Frontal cortex (tissue), 4 donors: Measurements from ENCODE around the gene KLHL12. TPM values are rescaled to one million over a fixed set of nuclear protein-coding genes. Genes with fewer than 3 reads are reported as not detected.
A peak's percentile ranks its signal among the peaks of the same experiment; 100 is the strongest.

Experiments used
- DNase-seq, 2 donors: peaks; one replicate each; pipeline ENCODE4 v3.0.0; 2012; ENCODE audit warnings: low spot score in 2 of 2
- FAIRE-seq: peaks from 2 replicates; lab custom pipeline; 2012; peaks lifted over from hg19 to GRCh38; lab: Jason Lieb, UNC
- total RNA-seq: library from RNA; depleted of rRNA; stranded (reverse); fragments of >200 nt; gene quantifications from one replicate; pipeline ENCODE4 v1.2.3, GENCODE V29; 2014
- donor health status: control.
- donor health status: control.
- donor health status: control.

The KLHL12 gene
- 43.6 TPM for total RNA-seq

DNA sequence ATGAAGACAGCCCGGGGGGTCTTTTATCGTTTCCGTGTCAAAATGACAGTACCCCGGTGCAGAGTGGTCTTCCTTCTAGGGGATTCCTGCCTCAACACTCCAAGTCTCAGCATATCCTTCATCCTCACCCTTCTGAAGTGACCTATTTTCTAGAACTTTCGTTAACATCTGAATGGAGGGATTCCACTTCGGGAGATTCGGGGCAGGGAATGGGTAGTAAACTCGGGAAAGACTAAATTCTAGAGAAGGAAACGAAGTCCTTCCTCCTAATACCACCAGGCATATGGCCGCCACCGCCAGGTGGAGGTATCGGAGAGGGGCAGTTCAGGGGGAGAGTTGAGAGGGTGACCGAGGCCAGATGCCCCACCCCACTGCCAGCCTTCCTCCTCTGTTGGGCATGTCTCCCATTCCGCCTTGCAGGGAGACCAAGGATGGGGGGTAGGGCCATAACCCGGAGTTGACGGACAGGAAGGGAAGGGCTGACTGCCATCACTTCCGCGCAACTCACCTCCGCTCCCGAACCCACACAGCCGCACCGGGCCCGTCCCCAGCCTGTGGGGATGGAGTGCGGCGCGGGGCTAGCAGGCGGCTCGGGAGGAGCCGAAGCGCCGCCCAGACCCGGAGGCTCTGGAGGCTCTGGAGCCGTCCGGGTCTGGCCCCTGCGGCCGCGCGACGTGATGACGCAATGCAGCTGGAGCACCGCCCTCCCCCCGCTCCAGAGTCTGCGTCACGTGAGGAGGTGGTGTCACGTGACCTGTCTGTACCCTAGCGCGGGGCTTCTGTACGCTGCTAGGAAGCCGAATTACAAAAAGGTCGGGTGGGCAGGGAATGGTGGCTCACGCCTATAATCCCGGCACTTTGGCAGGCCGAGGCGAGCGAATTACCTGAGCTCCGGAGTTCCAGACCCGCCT is at the start of gene KLHL12:
Gene KLHL12 (minus strand): TSS at position 654 of the 911 bp plus-strand sequence. CDS start 2,072 bp downstream, outside the sequence.
- DNase-seq (peak; percentile 90 to 92), FAIRE-seq (no peak)

DNA sequence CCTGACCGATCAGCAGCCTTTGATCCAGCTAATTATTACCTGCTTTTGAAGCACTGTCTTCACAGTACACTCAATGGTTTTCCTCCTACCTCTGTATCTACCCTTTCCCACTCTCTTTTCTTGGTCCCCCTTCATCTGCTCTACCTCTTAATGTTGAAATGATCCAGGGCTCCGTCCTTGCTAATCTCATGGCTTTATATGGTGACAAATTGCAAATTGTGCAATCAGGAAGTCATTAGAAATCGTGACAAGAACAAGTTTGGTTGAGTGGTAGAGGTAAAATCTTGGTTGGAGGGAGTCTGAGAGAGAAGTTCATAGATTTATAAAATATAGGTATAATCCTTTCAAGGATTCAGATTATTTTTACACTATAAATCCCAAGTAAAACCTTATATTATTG is 49.6 kb upstream of the KLHL12 start:
- FAIRE-seq: no peak
- DNase-seq: no peak

GRCh38 chr1:202974856-202975255 is 47.8 kb upstream of the KLHL12 start:
- DNase-seq (no peak), FAIRE-seq (no peak)

DNA sequence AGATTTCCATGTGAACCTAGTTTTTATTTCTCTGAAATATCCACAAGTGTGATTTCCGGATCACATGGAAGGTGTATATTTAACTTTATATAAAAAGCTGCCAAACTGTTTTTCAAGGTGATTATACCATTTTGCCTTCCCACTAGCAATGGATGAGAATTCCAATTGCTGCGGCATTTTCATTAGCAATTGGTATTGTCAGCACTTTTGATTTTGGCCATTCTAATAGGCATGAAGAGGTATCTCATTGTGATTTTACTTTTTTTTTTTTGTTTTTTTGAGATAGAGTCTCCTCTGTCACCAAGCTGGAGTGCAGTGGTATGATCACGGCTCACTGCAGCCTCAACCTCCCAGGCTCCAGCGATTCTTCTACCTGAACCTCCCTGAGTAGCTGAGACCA is 45.0 kb upstream of the KLHL12 start:
- FAIRE-seq (no peak), DNase-seq (no peak)

- DNase-seq (peak in 1 of 2 donors; percentile 47), FAIRE-seq (no peak)
Measured at GRCh38 chr1:202968895-202969295, 41.9 kb upstream of the KLHL12 start.

GRCh38 chr1:202968351-202968750 is 41.3 kb upstream of the KLHL12 start:
- DNase-seq: no peak
- no peak for FAIRE-seq

GRCh38 chr1:202967684-202968281 is 40.7 kb upstream of the KLHL12 start:
- DNase-seq (peak; percentile 22 to 48), FAIRE-seq (no peak)

DNA sequence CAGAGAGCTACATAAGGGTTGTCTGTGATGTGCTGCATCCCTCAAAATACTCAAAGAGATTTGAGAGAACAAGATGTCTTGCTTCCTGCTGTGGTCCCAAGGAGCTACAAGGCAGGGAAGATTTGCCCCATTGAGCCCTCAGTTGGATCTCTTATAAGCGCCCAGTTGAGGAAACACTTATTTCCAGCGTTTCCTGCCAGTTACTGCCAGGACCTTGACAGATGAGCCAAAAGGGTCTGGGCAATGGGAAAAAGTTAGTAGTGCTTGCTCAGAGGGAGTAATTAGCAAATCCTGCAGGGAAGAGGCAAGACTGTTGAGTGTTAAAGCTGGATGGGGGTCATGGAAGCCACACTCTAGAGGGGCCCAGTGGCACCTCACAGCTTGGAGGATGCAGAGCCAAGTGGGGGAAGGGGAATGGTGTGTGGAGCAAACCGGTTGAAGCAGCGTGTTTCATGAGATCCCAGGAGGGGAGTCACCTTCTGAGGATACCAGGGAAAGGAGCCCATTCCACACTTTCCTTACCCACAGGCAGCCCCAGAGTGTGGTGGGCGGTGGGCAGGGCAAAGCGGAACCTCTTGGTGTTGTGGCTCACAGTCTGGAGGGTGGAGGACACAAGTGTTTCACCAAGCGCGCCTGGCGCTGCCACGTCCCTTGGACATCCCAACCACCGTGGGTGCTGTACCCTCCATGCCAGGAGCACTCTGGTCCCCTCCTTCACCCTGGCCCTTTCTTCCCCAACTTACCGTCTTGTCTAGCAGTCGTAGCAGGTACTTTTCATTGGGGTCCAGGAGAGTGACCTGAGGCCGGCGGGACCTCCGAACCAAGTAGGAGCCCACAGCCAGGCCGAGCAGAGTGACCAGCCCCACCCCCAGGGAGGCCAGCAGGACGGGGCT is 39.2 kb upstream of the KLHL12 start:
- no peak for DNase-seq
- FAIRE-seq: no peak

DNA sequence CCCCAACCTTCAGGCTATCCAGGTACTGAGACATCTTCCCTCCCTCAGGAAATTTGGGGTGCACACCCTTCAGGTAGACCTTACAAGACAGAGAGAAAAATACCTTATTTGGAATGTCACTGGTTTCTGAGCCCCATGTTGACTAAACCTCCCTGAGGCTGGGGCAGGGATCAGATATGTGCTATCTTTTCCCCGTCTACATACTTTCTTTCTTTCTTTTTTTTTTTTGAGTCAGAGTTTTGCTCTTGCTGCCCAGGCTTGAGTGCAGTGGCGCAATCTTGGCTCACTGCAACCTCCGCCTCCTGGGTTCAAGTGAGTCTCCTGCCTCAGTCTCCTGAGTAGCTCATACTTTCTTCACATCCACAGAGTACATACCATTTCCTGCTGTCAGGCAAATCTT is 38.4 kb upstream of the KLHL12 start:
- FAIRE-seq (no peak), DNase-seq (no peak)

GRCh38 chr1:202964791-202965410 is 37.9 kb upstream of the KLHL12 start:
- no peak for DNase-seq
- FAIRE-seq: no peak

GRCh38 chr1:202961220-202961880 is 34.3 kb upstream of the KLHL12 start:
- DNase-seq (no peak), FAIRE-seq (no peak)

DNA sequence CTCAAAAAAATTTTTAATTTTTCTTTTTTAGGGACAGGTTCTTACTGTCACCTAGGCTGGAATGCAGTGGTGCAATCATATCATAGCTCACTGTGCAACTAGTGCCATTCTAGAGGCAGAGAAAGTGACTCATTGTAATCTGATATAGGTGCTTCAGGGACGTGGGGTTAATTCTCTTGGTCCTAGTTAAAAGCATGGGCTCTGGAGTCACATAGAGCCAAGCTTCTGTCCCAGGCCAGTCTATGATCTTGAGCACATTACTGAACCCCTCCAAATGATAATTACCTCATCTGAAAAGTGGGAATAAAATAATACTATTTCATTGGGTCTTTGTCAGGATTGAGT is 32.2 kb upstream of the KLHL12 start:
- DNase-seq (no peak), FAIRE-seq (no peak)

DNA sequence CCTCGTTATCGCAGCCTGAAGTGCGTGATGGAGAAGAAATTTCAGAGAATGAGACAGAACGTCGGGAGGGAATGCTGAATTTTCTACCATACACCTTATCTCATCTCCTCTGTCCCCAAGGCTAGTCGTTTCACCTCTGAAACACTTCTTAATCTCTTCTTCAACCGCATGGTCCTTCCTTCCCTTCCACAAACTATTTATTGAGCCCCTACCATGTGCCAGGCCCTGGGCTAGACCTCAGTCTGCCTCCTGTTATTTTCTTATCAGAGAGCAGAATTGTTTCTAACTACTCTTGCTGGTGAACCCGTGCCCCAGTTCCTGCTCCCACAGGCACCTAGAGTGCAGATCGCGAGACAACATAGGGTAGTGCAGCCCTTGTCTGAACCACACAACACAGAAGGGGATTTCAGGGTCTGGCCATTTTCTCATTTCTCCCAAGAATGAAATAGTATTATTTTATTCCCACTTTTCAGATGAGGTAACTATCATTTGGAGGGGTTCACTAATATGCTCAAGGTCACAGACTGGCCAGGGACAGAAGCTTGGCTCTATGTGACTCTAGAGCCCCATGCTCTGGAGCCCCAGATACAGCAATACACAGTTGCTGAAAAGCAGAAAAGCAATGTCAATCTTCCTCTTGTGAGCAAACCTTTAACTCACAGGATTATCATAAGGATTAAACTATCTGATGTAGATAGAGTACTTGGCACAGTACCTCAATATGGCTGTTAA is 31.7 kb upstream of the KLHL12 start:
- no peak for DNase-seq

GRCh38 chr1:202957733-202958543 is 30.9 kb upstream of the KLHL12 start, which contains the start of gene ADIPOR1:
Gene ADIPOR1, minus strand, starts transcription at chr1:202958312. Its CDS starts 7,242 bp downstream, at chr1:202951070.
- FAIRE-seq (no peak), DNase-seq (peak; percentile 98 to 99)

More for the DNA sequence above, 31.7 kb upstream of the KLHL12 start:
- no peak for FAIRE-seq

DNA sequence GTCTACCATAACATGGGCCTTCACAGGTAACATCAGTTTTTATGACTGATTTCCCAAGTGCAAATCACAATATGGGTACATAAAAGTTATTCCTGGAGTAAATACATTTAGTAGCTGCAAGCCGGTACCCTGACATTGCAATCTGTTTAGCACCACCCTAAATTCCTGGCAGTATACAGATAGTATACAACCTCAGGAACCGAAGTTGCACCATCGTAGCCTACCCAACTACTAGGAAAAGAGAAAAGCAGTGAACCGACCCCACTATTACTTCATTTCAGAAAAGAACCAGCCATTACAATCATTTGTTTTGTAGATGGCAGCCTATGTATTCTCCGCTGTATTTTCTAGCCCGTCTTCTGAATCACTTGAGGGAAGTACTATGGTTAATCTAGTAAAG is 29.9 kb upstream of the KLHL12 start:
- FAIRE-seq (no peak), DNase-seq (no peak)

GRCh38 chr1:202954057-202954745 is 27.2 kb upstream of the KLHL12 start:
- FAIRE-seq (no peak), DNase-seq (no peak)

- no peak for FAIRE-seq
Measured at GRCh38 chr1:202953392-202953791, 26.4 kb upstream of the KLHL12 start.

More at GRCh38 chr1:202953392-202953791, 26.4 kb upstream of the KLHL12 start:
- DNase-seq: no peak
